ENCODE measurements around the gene IP6K2. TPM values are rescaled to one million over a fixed set of nuclear protein-coding genes. Genes with fewer than 3 reads are reported as not detected.

The IP6K2 gene
- total and polyA plus RNA-seq, 10 of the 15 experiments (the other 5 are each of a cell fraction or from before 2014, with no cell fraction given), result 25.8 to 95.9 (median 69.0) TPM

DNA sequence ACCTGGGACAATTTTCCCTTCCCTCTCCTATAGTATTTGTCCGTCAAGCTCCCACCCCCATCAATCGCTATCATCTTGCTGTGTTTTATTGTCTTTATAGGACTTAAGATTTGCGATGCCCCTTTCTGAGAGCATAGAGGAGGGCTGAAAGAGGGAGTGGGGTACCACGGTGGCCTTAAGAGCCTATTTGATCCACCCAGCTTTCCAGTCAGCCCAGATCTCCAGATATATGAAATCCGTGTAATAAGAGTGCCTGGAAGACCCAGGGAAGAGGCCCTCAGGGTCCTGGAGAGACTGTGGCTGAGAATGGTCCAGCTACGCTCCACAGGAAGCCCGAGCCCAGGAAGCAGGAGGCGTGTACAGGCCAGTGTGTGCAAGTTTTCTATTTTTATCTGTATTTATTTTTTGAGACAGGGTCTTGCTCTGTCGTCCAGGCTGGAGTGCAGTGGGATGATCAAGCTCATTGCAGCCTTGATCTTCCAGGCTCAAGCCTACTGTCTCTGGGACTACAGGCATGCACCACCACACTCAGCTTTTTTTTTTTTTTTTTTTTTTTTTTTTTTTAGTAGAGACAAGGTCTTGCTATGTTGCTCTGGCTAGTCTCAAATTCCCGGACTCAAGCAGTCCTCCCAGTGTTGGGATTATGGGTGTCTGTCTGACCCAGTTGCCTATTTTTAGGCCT lies 30.3 kb downstream of the IP6K2 start:
- DNase-seq (ENCODE audit: low read depth, low spot score) (no peak), FAIRE-seq (no peak), ATAC-seq (no peak)
- Histone ChIP-seq H3K4me2 (ENCODE audit: control insufficient read depth, insufficient read depth) (no peak overlapping the region; the same call in 1 of the 2 replicates), H3K27me3 (replicated peaks in 1 of 2; ENCODE audit: control insufficient read depth in 2 of 2, insufficient read depth in 2 of 2, low read length in 1 of 2) (no peaks in the 10 kb centered on the region), H2AFZ (ENCODE audit: control insufficient read depth, low read depth, low read length) (no peak overlapping the region), H3K79me2 (ENCODE audit: control insufficient read depth, insufficient read depth, low read length) (peaks cover 26% of the 10 kb centered on the region), H3K9ac (ENCODE audit: control insufficient read depth, insufficient read depth, low read length) (no peak overlapping the region), H3K9me3 (replicated peaks; ENCODE audit: control insufficient read depth, insufficient read depth, low read length) (no peaks in the 10 kb centered on the region), H3K36me3 (ENCODE audit: control insufficient read depth in 2 of 2, insufficient read depth in 2 of 2, low read length in 1 of 2) (peaks cover 27 to 37% of the 10 kb centered on the region in 2 experiments), H3K27ac (ENCODE audit: control insufficient read depth, insufficient read depth) (no peak overlapping the region; the same call in 1 of the 2 replicates), H4K20me1 (ENCODE audit: control insufficient read depth, insufficient read depth) (no peaks in the 10 kb centered on the region; the same call in 1 of the 2 replicates), H3K4me1 (ENCODE audit: control insufficient read depth, insufficient read depth, low read length) (peaks cover 8% of the 10 kb centered on the region; the same call in 1 of the 2 replicates), H3K4me3 (no peak overlapping the region)
- no TSS peak for BruUV-seq (replicated peaks)
- ChIA-PET CTCF (interaction anchor here (0.6 to 2.3 kb wide), 22 partner anchors 9 to 444 kb away, joined by 3 to 7 read pairs (median 4); partner anchors contain the start of genes IMPDH2, IP6K2 and SLC26A6), POLR2A (interaction anchor here (2.0 kb wide), 1 partner anchor 30 kb away, joined by 8 read pairs; the partner anchor contains the start of gene IP6K2), SMC1A (ENCODE audit: uncharacterized antibody, unreplicated experiment) (interaction anchor here (0.6 to 1.7 kb wide), 3 partner anchors 53 to 320 kb away, joined by 3 to 8 read pairs (median 4); no protein-coding TSS in a partner anchor), RAD21 (ENCODE audit: unreplicated experiment) (interaction anchor here (1.3 kb wide), 1 partner anchor 264 kb away, joined by 3 read pairs; no protein-coding TSS in a partner anchor)
- 67% methylated on average over 10 of the region's 10 CpGs for WGBS (ENCODE audit: insufficient coverage, insufficient replicate concordance, low lambda C conversion rate, missing lambda C conversion rate)
- TF ChIP-seq ESRRA (IDR thresholded peaks at IDR 0.05; ENCODE audit: low read length) (no peak), SRF (IDR thresholded peaks at IDR 0.05; ENCODE audit: low read depth in 2 of 2, low read length in 2 of 2) (no peak), FOS (IDR thresholded peaks at IDR 0.05; ENCODE audit: borderline replicate concordance, extremely low read depth, insufficient read length) (no peak), RELA (IDR thresholded peaks at IDR 0.05; ENCODE audit: borderline replicate concordance, partially characterized antibody) (no peak), RUNX3 (IDR thresholded peaks at IDR 0.05; ENCODE audit: low read length) (no peak), GATAD2B (conservative IDR thresholded peaks at IDR 0.05; ENCODE audit: low read depth) (no peak), CBX3 (IDR thresholded peaks at IDR 0.05; ENCODE audit: borderline replicate concordance, low read depth) (no peak), SMAD1 (IDR thresholded peaks at IDR 0.05; ENCODE audit: low read depth, partially characterized antibody) (no peak), POLR2AphosphoS2 (IDR thresholded peaks at IDR 0.05; ENCODE audit: low read depth, low read length) (no peak), NR2C1 (IDR thresholded peaks at IDR 0.05) (no peak), RCOR1 (conservative IDR thresholded peaks at IDR 0.05; ENCODE audit: low read depth, low read length) (no peak), RB1 (IDR thresholded peaks at IDR 0.05; ENCODE audit: borderline replicate concordance) (no peak)
- TF ChIP-seq, protein P1, sequence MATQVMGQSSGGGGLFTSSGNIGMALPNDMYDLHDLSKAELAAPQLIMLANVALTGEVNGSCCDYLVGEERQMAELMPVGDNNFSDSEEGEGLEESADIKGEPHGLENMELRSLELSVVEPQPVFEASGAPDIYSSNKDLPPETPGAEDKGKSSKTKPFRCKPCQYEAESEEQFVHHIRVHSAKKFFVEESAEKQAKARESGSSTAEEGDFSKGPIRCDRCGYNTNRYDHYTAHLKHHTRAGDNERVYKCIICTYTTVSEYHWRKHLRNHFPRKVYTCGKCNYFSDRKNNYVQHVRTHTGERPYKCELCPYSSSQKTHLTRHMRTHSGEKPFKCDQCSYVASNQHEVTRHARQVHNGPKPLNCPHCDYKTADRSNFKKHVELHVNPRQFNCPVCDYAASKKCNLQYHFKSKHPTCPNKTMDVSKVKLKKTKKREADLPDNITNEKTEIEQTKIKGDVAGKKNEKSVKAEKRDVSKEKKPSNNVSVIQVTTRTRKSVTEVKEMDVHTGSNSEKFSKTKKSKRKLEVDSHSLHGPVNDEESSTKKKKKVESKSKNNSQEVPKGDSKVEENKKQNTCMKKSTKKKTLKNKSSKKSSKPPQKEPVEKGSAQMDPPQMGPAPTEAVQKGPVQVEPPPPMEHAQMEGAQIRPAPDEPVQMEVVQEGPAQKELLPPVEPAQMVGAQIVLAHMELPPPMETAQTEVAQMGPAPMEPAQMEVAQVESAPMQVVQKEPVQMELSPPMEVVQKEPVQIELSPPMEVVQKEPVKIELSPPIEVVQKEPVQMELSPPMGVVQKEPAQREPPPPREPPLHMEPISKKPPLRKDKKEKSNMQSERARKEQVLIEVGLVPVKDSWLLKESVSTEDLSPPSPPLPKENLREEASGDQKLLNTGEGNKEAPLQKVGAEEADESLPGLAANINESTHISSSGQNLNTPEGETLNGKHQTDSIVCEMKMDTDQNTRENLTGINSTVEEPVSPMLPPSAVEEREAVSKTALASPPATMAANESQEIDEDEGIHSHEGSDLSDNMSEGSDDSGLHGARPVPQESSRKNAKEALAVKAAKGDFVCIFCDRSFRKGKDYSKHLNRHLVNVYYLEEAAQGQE (IDR thresholded peaks at IDR 0.05; ENCODE audit: low read depth, low read length), result no peak
- TF ChIP-seq, protein P2, sequence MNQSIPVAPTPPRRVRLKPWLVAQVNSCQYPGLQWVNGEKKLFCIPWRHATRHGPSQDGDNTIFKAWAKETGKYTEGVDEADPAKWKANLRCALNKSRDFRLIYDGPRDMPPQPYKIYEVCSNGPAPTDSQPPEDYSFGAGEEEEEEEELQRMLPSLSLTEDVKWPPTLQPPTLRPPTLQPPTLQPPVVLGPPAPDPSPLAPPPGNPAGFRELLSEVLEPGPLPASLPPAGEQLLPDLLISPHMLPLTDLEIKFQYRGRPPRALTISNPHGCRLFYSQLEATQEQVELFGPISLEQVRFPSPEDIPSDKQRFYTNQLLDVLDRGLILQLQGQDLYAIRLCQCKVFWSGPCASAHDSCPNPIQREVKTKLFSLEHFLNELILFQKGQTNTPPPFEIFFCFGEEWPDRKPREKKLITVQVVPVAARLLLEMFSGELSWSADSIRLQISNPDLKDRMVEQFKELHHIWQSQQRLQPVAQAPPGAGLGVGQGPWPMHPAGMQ (IDR thresholded peaks at IDR 0.05; ENCODE audit: borderline replicate concordance), result no peak
- TF ChIP-seq, protein P3, sequence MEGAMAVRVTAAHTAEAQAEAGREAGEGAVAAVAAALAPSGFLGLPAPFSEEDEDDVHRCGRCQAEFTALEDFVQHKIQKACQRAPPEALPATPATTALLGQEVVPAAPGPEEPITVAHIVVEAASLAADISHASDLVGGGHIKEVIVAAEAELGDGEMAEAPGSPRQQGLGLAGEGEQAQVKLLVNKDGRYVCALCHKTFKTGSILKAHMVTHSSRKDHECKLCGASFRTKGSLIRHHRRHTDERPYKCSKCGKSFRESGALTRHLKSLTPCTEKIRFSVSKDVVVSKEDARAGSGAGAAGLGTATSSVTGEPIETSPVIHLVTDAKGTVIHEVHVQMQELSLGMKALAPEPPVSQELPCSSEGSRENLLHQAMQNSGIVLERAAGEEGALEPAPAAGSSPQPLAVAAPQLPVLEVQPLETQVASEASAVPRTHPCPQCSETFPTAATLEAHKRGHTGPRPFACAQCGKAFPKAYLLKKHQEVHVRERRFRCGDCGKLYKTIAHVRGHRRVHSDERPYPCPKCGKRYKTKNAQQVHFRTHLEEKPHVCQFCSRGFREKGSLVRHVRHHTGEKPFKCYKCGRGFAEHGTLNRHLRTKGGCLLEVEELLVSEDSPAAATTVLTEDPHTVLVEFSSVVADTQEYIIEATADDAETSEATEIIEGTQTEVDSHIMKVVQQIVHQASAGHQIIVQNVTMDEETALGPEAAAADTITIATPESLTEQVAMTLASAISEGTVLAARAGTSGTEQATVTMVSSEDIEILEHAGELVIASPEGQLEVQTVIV (IDR thresholded peaks at IDR 0.05; ENCODE audit: borderline replicate concordance, partially characterized antibody), result no peak
- intact Hi-C loops (cut with micrococcal nuclease; ENCODE audit: unreplicated experiment), result no loop called here
- in situ Hi-C loops (cut with MboI), result no loop called here

Data from GM12878 (cell line).